SIG-M5 treated with dmso at 0.1 percent for 504 hours (cell line): Measurements from ENCODE around the gene ACTR3.
"Not testable (repeated sequence)": the region's sequence is repeated elsewhere in the genome, so short reads cannot be mapped to it uniquely, and the experiment has no call there.

Experiments
- DNase-seq: peaks from one replicate; lab custom pipeline; 2025; ENCODE audit not compliant: unreplicated experiment; lab: John Stamatoyannopoulos, UW

ACTR3 gene

GRCh38 chr2:113901943-113902342, 12.1 kb downstream of the ACTR3 start:
- peak; percentile 84 for DNase-seq

- peak; percentile 38 for DNase-seq
These were observed 16.0 kb downstream of the ACTR3 start for GRCh38 chr2:113905886-113906285.

- DNase-seq, result no peak
These were observed 16.8 kb downstream of the ACTR3 start for GRCh38 chr2:113906647-113907046.

- no peak for DNase-seq
These were observed 17.4 kb downstream of the ACTR3 start for GRCh38 chr2:113907297-113907696.

- DNase-seq, result no peak
These were observed 20.3 kb downstream of the ACTR3 start for GRCh38 chr2:113910110-113910717.

- no peak for DNase-seq
These were observed 21.2 kb downstream of the ACTR3 start for GRCh38 chr2:113910967-113911678.

- no peak for DNase-seq
These were observed 25.4 kb downstream of the ACTR3 start for GRCh38 chr2:113915082-113915819.

- DNase-seq, result no peak
These were observed 28.3 kb downstream of the ACTR3 start for GRCh38 chr2:113918229-113918628.

GRCh38 chr2:113920996-113921395, 31.1 kb downstream of the ACTR3 start:
- no peak for DNase-seq

GRCh38 chr2:113922335-113922734, 32.4 kb downstream of the ACTR3 start:
- no peak for DNase-seq

- DNase-seq, result no peak
These were observed 32.9 kb downstream of the ACTR3 start for GRCh38 chr2:113922784-113923183.

GRCh38 chr2:113925884-113926283, 36.0 kb downstream of the ACTR3 start:
- DNase-seq, result no peak

- DNase-seq, result no peak
These were observed 36.4 kb downstream of the ACTR3 start for GRCh38 chr2:113926314-113926713.

- no peak for DNase-seq
These were observed 40.6 kb downstream of the ACTR3 start for GRCh38 chr2:113930448-113930847.

GRCh38 chr2:113937501-113937900, 47.6 kb downstream of the ACTR3 start:
- DNase-seq, result no peak

- DNase-seq, result no peak
These were observed 51.0 kb downstream of the ACTR3 start for GRCh38 chr2:113940891-113941290.

- DNase-seq, result not testable (repeated sequence)
These were observed 55.9 kb downstream of the ACTR3 start for GRCh38 chr2:113945784-113946183.

GRCh38 chr2:113950906-113951305, 61.0 kb downstream of the ACTR3 start:
- peak; percentile 15 for DNase-seq

- DNase-seq, result no peak
These were observed 71.1 kb downstream of the ACTR3 start for GRCh38 chr2:113961000-113961399.

- DNase-seq, result no peak
These were observed 73.0 kb downstream of the ACTR3 start for GRCh38 chr2:113962692-113963480.

GRCh38 chr2:113963965-113964364, 74.1 kb downstream of the ACTR3 start:
- no peak for DNase-seq
